ENCODE results near the gene NIN.

The NIN gene

GRCh38 chr14:50871228-50871627 lies 40.3 kb upstream of the NIN start:
- TF ChIP-seq TAF1 (IDR thresholded peaks at IDR 0.05; ENCODE audit: borderline replicate concordance, insufficient read depth, low read length) (no peak), REST (IDR thresholded peaks at IDR 0.05; ENCODE audit: insufficient read depth in 1 of 2, low read depth in 2 of 2, low read length in 2 of 2) (no peak), SIN3A (IDR thresholded peaks at IDR 0.05; ENCODE audit: borderline replicate concordance, insufficient read depth, low read length) (no peak), POLR2AphosphoS5 (IDR thresholded peaks at IDR 0.05; ENCODE audit: low read depth, low read length) (no peak), FOXP2 (optimal IDR thresholded peaks at IDR 0.05; ENCODE audit: borderline replicate concordance, extremely low read depth, extremely low read length, insufficient read depth) (no peak)

GRCh38 chr14:50865391-50866076 lies 34.6 kb upstream of the NIN start:
- TF ChIP-seq TAF1 (IDR thresholded peaks at IDR 0.05; ENCODE audit: borderline replicate concordance, insufficient read depth, low read length) (no peak), FOXP2 (optimal IDR thresholded peaks at IDR 0.05; ENCODE audit: borderline replicate concordance, extremely low read depth, extremely low read length, insufficient read depth) (no peak), REST (IDR thresholded peaks at IDR 0.05; ENCODE audit: insufficient read depth in 1 of 2, low read depth in 2 of 2, low read length in 2 of 2) (no peak), POLR2AphosphoS5 (IDR thresholded peaks at IDR 0.05; ENCODE audit: low read depth, low read length) (no peak), SIN3A (IDR thresholded peaks at IDR 0.05; ENCODE audit: borderline replicate concordance, insufficient read depth, low read length) (no peak)

- TF ChIP-seq POLR2AphosphoS5 (IDR thresholded peaks at IDR 0.05; ENCODE audit: low read depth, low read length) = no peak
- no peak for TF ChIP-seq REST (IDR thresholded peaks at IDR 0.05; ENCODE audit: insufficient read depth in 1 of 2, low read depth in 2 of 2, low read length in 2 of 2)
- TF ChIP-seq TAF1 (IDR thresholded peaks at IDR 0.05; ENCODE audit: borderline replicate concordance, insufficient read depth, low read length) = no peak
- TF ChIP-seq SIN3A (IDR thresholded peaks at IDR 0.05; ENCODE audit: borderline replicate concordance, insufficient read depth, low read length) = no peak
- no peak for TF ChIP-seq FOXP2 (optimal IDR thresholded peaks at IDR 0.05; ENCODE audit: borderline replicate concordance, extremely low read depth, extremely low read length, insufficient read depth)
Measured at GRCh38 chr14:50864946-50865345, 34.0 kb upstream of the NIN start.

- TF ChIP-seq REST (IDR thresholded peaks at IDR 0.05; ENCODE audit: insufficient read depth in 1 of 2, low read depth in 2 of 2, low read length in 2 of 2) (no peak), SIN3A (IDR thresholded peaks at IDR 0.05; ENCODE audit: borderline replicate concordance, insufficient read depth, low read length) (no peak), TAF1 (IDR thresholded peaks at IDR 0.05; ENCODE audit: borderline replicate concordance, insufficient read depth, low read length) (no peak), FOXP2 (optimal IDR thresholded peaks at IDR 0.05; ENCODE audit: borderline replicate concordance, extremely low read depth, extremely low read length, insufficient read depth) (no peak)
Measured at GRCh38 chr14:50864237-50864636, 33.3 kb upstream of the NIN start.

Measured in PFSK-1 (cell line).